Naive thymus-derived CD4-positive, alpha-beta T cell (primary cell): ENCODE data around the gene EYS. TPM values are rescaled to one million over a fixed set of nuclear protein-coding genes. Genes with fewer than 3 reads are reported as not detected.

Experiments used
- ATAC-seq: fragments of 150-1000 bp; cut with Tn5 transposase; 2 replicates; pipeline ENCODE4 v1.10.0; 2021; ENCODE audit warnings: mild to moderate bottlenecking, moderate library complexity
- CTCF ChIA-PET: fragments of 350-600 bp; sonication (Branson Sonifier 250); formaldehyde crosslinking; loops from one replicate; lab custom pipeline; 2021; ENCODE audit warnings: antibody characterized with exemption; lab: Charles Lee
- POLR2A ChIA-PET: fragments of 350-600 bp; sonication (Branson Sonifier 250); formaldehyde crosslinking; loops from one replicate; lab custom pipeline; 2021; ENCODE audit warnings: antibody characterized with exemption, inconsistent platforms; lab: Charles Lee
- DNase-seq, 9 donors: peaks; one replicate each; pipeline versions ENCODE4 v3.0.0 to v3.0.0-alpha.2; 2020 to 2022; ENCODE audit warnings: mixed read lengths in 1 of 9
- H3K27ac ChIP-seq: one replicate; pipeline ENCODE4 v1.7.0; 2013; ENCODE audit warnings: mild to moderate bottlenecking, low read depth, low read length, moderate library complexity
- H3K27me3 ChIP-seq, 2 donors: one replicate each; pipeline ENCODE4 v1.7.0; 2013; ENCODE audit warnings: low read length in 2 of 2, mild to moderate bottlenecking in 2 of 2, moderate library complexity in 2 of 2; ENCODE audit not compliant: control insufficient read depth in 2 of 2, insufficient read depth in 2 of 2
- H3K36me3 ChIP-seq, 3 experiments: 1 replicate in 2 of 3; 2 replicates in 1 of 3; pipeline ENCODE4 v1.7.0; 2013; ENCODE audit warnings: low read length in 3 of 3, mild to moderate bottlenecking in 3 of 3, moderate library complexity in 1 of 3; ENCODE audit not compliant: insufficient read depth in 3 of 3, control insufficient read depth in 2 of 3
- H3K4me1 ChIP-seq, 2 donors: one replicate each; pipeline ENCODE4 v1.7.0; 2013; ENCODE audit warnings: low read length in 2 of 2, mild to moderate bottlenecking in 2 of 2, moderate library complexity in 1 of 2; ENCODE audit not compliant: control insufficient read depth in 2 of 2, insufficient read depth in 2 of 2
- H3K4me3 ChIP-seq: 2 replicates; pipeline ENCODE4 v1.7.0; 2013; ENCODE audit warnings: mild to moderate bottlenecking, low read length
- H3K9me3 ChIP-seq, 3 experiments: 1 replicate in 2 of 3; 2 replicates in 1 of 3; pipeline ENCODE4 v1.7.0; 2013; ENCODE audit warnings: low read length in 3 of 3; ENCODE audit not compliant: control insufficient read depth in 2 of 3
- H3K27ac Mint-ChIP-seq, 9 donors: one replicate each; pipeline ENCODE4 v1.8.0; 2020 to 2022; ENCODE audit warnings: mixed read lengths in 9 of 9, mild to moderate bottlenecking in 8 of 9, moderate library complexity in 5 of 9, inconsistent platforms in 2 of 9
- H3K27me3 Mint-ChIP-seq, 5 donors: one replicate each; pipeline ENCODE4 v1.8.0; 2021 to 2022; ENCODE audit warnings: mixed read lengths in 5 of 5, mild to moderate bottlenecking in 1 of 5
- H3K36me3 Mint-ChIP-seq, 5 donors: one replicate each; pipeline ENCODE4 v1.8.0; 2020 to 2022; ENCODE audit warnings: mixed read lengths in 5 of 5, mild to moderate bottlenecking in 3 of 5, inconsistent platforms in 1 of 5
- H3K4me1 Mint-ChIP-seq, 7 donors: one replicate each; pipeline ENCODE4 v1.8.0; 2020 to 2022; ENCODE audit warnings: mixed read lengths in 7 of 7, mild to moderate bottlenecking in 3 of 7, inconsistent platforms in 1 of 7
- H3K4me3 Mint-ChIP-seq, 10 donors: one replicate each; pipeline ENCODE4 v1.8.0; 2020 to 2022; ENCODE audit warnings: mild to moderate bottlenecking in 10 of 10, mixed read lengths in 10 of 10, moderate library complexity in 6 of 10, inconsistent platforms in 2 of 10
- H3K9me3 Mint-ChIP-seq, 11 donors: one replicate each; pipeline ENCODE4 v1.8.0; 2020 to 2022; ENCODE audit warnings: mixed read lengths in 11 of 11, mild to moderate bottlenecking in 4 of 11, inconsistent platforms in 1 of 11, moderate library complexity in 1 of 11
- intact Hi-C, 2 donors: fragments of 100-400 bp; cut with micrococcal nuclease; formaldehyde crosslinking; loops; one replicate each; pipeline ENCODE4 v1.15.1; 2023
- polyA plus RNA-seq, 2 donors: library from polyadenylated mRNA; unstranded; fragments of 300-500 nt; fragmentation: Illumina TruSeq; gene quantifications; one replicate each; pipeline ENCODE4 v1.2.3, GENCODE V29; 2021
- total RNA-seq, 6 experiments: library from RNA in 5 of 6; stranded (reverse) in 5 of 6; gene quantifications; 1 replicate in 5 of 6; 2 replicates in 1 of 6; pipeline ENCODE4 v1.2.3 and lab custom pipeline; 2021 to 2026

The EYS gene
- total and polyA plus RNA-seq, 7 experiments from 2014 or later: 0.07 to 0.21 (median 0.13) TPM; not detected in 4

- ChIA-PET CTCF (no interaction called here), POLR2A (no interaction called here)
- no peaks in the 10 kb centered on the region for H3K27me3 ChIP-seq
- Mint-ChIP-seq H3K36me3 (no peaks in the 10 kb centered on the region), H3K4me1 (no peaks in the 10 kb centered on the region), H3K4me3 (no peak overlapping the region), H3K9me3 (peaks cover 0 to 14% (median 4%) of the 10 kb centered on the region in 11 donors), H3K27me3 (no peaks in the 10 kb centered on the region), H3K27ac (peak overlapping the region in 1 of 9 donors; percentile 69)
- no peaks in the 10 kb centered on the region for H3K4me1 ChIP-seq
- no peak overlapping the region for H3K4me3 ChIP-seq
- H3K27ac ChIP-seq: no peak overlapping the region
- H3K36me3 ChIP-seq: no peaks in the 10 kb centered on the region
- intact Hi-C loops: no loop called here
- ATAC-seq: no peak
- no peaks in the 10 kb centered on the region for H3K9me3 ChIP-seq
- no peak for DNase-seq
Observed at GRCh38 chr6:64644024-64644423, 1063.0 kb downstream of the EYS start.

- Mint-ChIP-seq H3K9me3 (peaks cover 0 to 9% (median 4%) of the 10 kb centered on the region in 11 donors), H3K36me3 (no peaks in the 10 kb centered on the region), H3K4me3 (no peak overlapping the region), H3K27me3 (no peaks in the 10 kb centered on the region), H3K27ac (no peak overlapping the region), H3K4me1 (no peaks in the 10 kb centered on the region)
- Histone ChIP-seq H3K27me3 (no peaks in the 10 kb centered on the region), H3K27ac (no peak overlapping the region), H3K4me3 (no peak overlapping the region), H3K4me1 (no peaks in the 10 kb centered on the region), H3K9me3 (no peaks in the 10 kb centered on the region), H3K36me3 (no peaks in the 10 kb centered on the region)
- ChIA-PET CTCF (no interaction called here), POLR2A (no interaction called here)
- no peak for ATAC-seq
- intact Hi-C loops: no loop called here
- no peak for DNase-seq
Observed at GRCh38 chr6:64630901-64631300, 1076.1 kb downstream of the EYS start.

- Histone ChIP-seq H3K4me3 (no peak overlapping the region), H3K27ac (no peak overlapping the region), H3K4me1 (no peaks in the 10 kb centered on the region), H3K36me3 (no peaks in the 10 kb centered on the region), H3K9me3 (no peaks in the 10 kb centered on the region), H3K27me3 (no peaks in the 10 kb centered on the region)
- Mint-ChIP-seq H3K27ac (no peak overlapping the region), H3K36me3 (no peaks in the 10 kb centered on the region), H3K9me3 (peaks cover 0 to 22% (median 3%) of the 10 kb centered on the region in 11 donors), H3K4me3 (no peak overlapping the region), H3K27me3 (no peaks in the 10 kb centered on the region), H3K4me1 (no peaks in the 10 kb centered on the region)
- ATAC-seq: no peak
- POLR2A ChIA-PET: no interaction called here
- intact Hi-C loops: no loop called here
- CTCF ChIA-PET: no interaction called here
- DNase-seq: no peak
Observed at GRCh38 chr6:64622944-64623343, 1084.1 kb downstream of the EYS start.

GRCh38 chr6:64602993-64603392 lies 1104.0 kb downstream of the EYS start:
- intact Hi-C loops: no loop called here
- Histone ChIP-seq H3K9me3 (no peaks in the 10 kb centered on the region), H3K27me3 (no peaks in the 10 kb centered on the region), H3K4me1 (no peaks in the 10 kb centered on the region), H3K4me3 (no peak overlapping the region), H3K36me3 (no peaks in the 10 kb centered on the region), H3K27ac (no peak overlapping the region)
- Mint-ChIP-seq H3K27me3 (no peaks in the 10 kb centered on the region), H3K4me1 (no peaks in the 10 kb centered on the region), H3K4me3 (no peak overlapping the region), H3K27ac (no peak overlapping the region), H3K9me3 (peaks cover 0 to 23% (median 3%) of the 10 kb centered on the region in 11 donors), H3K36me3 (no peaks in the 10 kb centered on the region)
- no peak for ATAC-seq
- DNase-seq: no peak
- ChIA-PET CTCF (no interaction called here), POLR2A (no interaction called here)

- H3K9me3 ChIP-seq: no peaks in the 10 kb centered on the region
- no peak overlapping the region for H3K27ac ChIP-seq
- intact Hi-C loops: no loop called here
- H3K27me3 Mint-ChIP-seq: no peaks in the 10 kb centered on the region
- ChIA-PET CTCF (no interaction called here), POLR2A (no interaction called here)
- H3K27ac Mint-ChIP-seq: no peak overlapping the region
- H3K36me3 ChIP-seq: no peaks in the 10 kb centered on the region
- H3K9me3 Mint-ChIP-seq: peaks cover 0 to 19% (median 10%) of the 10 kb centered on the region in 11 donors
- peaks cover 0 to 3% (median 0%) of the 10 kb centered on the region in 5 donors for H3K36me3 Mint-ChIP-seq
- H3K27me3 ChIP-seq: no peaks in the 10 kb centered on the region
- no peak overlapping the region for H3K4me3 ChIP-seq
- ATAC-seq (no peak), DNase-seq (no peak)
- no peak overlapping the region for H3K4me3 Mint-ChIP-seq
- H3K4me1 Mint-ChIP-seq: no peaks in the 10 kb centered on the region
- no peaks in the 10 kb centered on the region for H3K4me1 ChIP-seq
Observed at GRCh38 chr6:64591676-64592036, 1115.4 kb downstream of the EYS start.

DNA sequence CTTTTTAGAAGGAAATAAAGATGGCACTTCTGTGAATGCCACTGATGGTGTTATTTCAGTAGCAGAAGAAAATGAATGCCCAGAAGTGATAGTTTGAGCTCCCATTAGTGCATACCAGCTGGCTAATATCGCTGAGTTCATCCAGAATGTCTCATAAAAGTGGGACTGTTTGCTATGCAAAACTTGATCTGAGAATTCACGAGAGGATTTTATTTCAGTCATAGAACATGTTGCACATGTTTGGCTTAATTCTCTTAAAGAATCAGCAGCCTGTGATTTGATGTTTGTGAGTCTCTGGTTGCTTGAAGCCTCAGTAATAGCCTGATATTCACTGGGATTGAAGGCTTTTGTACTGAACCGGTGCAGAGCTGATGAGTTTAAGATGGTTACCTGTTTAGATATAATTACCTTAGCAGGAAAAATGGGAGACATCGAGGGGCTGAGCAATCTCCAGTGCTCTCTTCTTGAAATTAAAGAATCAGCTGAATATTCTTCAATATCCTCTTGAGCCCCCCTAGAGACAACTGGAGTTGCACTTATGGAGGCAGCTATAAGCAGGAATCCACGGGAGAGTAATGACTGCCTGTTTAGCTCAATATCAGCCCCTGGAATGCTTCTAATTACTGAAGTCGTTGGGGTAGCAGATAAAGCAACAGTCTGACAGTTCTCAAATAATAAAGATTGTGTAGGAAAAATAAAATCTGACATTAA lies 1115.9 kb downstream of the EYS start:
- ChIA-PET POLR2A (no interaction called here), CTCF (no interaction called here)
- H3K4me3 Mint-ChIP-seq: no peak overlapping the region
- no peak overlapping the region for H3K27ac Mint-ChIP-seq
- ATAC-seq: no peak
- Histone ChIP-seq H3K27me3 (no peaks in the 10 kb centered on the region), H3K36me3 (no peaks in the 10 kb centered on the region), H3K27ac (no peak overlapping the region), H3K4me3 (no peak overlapping the region), H3K4me1 (no peaks in the 10 kb centered on the region), H3K9me3 (no peaks in the 10 kb centered on the region)
- H3K27me3 Mint-ChIP-seq: no peaks in the 10 kb centered on the region
- no peak for DNase-seq
- H3K4me1 Mint-ChIP-seq: no peaks in the 10 kb centered on the region
- intact Hi-C loops: no loop called here
- peaks cover 0 to 15% (median 9%) of the 10 kb centered on the region in 11 donors for H3K9me3 Mint-ChIP-seq
- H3K36me3 Mint-ChIP-seq: peaks cover 0 to 3% (median 0%) of the 10 kb centered on the region in 5 donors

DNA sequence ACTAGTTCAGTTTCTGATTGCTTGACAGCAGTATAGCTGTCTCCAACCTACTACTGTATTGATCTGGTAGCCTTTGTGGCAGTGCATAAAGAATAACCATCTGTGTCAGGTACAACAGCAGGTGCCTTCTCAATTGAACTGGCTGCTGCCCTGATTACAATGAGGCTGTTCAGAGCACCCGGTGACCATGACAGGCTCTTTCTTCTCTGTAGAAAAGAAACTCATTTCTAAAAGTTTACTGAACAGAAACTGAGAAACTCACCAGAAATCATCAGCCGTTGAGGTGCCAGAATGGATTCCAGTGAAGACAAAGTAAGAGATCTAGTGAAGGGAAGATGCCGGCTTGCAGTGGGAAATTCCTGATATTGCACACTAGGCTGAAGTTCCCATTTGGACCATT lies 1117.1 kb downstream of the EYS start:
- Mint-ChIP-seq H3K36me3 (peaks cover 0 to 3% (median 0%) of the 10 kb centered on the region in 5 donors), H3K4me1 (no peaks in the 10 kb centered on the region), H3K9me3 (peaks cover 0 to 13% (median 5%) of the 10 kb centered on the region in 11 donors), H3K27me3 (no peaks in the 10 kb centered on the region), H3K27ac (no peak overlapping the region), H3K4me3 (no peak overlapping the region)
- no peaks in the 10 kb centered on the region for H3K36me3 ChIP-seq
- ChIA-PET CTCF (no interaction called here), POLR2A (no interaction called here)
- no peaks in the 10 kb centered on the region for H3K9me3 ChIP-seq
- H3K4me1 ChIP-seq: no peaks in the 10 kb centered on the region
- no peak for ATAC-seq
- DNase-seq: no peak
- intact Hi-C loops: no loop called here
- no peak overlapping the region for H3K4me3 ChIP-seq
- H3K27me3 ChIP-seq: no peaks in the 10 kb centered on the region
- no peak overlapping the region for H3K27ac ChIP-seq
